Measurements from ENCODE around the gene SCAPER.

DNA sequence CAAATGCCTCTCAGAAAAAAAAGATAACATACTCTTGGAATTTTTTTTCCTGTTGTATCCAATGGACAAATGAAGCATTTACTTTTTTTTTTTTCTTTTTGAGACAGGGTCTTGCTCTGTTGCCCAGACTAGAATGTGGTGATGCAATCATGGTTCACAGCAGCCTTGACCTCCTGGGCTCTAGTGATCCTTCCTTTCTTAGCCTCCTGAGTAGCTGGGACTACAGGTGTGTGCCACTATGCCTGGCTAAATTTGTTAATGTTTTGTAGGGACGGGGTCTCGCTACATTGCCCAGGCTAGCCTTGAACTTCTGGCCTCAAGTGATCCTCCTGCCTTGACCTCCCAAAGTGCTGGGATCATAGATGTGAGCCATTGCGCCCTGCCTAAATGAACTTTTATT, 401.3 kb downstream of the SCAPER start:
- TF ChIP-seq, protein P1, sequence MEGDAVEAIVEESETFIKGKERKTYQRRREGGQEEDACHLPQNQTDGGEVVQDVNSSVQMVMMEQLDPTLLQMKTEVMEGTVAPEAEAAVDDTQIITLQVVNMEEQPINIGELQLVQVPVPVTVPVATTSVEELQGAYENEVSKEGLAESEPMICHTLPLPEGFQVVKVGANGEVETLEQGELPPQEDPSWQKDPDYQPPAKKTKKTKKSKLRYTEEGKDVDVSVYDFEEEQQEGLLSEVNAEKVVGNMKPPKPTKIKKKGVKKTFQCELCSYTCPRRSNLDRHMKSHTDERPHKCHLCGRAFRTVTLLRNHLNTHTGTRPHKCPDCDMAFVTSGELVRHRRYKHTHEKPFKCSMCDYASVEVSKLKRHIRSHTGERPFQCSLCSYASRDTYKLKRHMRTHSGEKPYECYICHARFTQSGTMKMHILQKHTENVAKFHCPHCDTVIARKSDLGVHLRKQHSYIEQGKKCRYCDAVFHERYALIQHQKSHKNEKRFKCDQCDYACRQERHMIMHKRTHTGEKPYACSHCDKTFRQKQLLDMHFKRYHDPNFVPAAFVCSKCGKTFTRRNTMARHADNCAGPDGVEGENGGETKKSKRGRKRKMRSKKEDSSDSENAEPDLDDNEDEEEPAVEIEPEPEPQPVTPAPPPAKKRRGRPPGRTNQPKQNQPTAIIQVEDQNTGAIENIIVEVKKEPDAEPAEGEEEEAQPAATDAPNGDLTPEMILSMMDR (IDR thresholded peaks at IDR 0.05): no peak
- no peak for TF ChIP-seq TCF7L2 (IDR thresholded peaks at IDR 0.05; ENCODE audit: low read depth, low read length)
- TF ChIP-seq, protein P2, sequence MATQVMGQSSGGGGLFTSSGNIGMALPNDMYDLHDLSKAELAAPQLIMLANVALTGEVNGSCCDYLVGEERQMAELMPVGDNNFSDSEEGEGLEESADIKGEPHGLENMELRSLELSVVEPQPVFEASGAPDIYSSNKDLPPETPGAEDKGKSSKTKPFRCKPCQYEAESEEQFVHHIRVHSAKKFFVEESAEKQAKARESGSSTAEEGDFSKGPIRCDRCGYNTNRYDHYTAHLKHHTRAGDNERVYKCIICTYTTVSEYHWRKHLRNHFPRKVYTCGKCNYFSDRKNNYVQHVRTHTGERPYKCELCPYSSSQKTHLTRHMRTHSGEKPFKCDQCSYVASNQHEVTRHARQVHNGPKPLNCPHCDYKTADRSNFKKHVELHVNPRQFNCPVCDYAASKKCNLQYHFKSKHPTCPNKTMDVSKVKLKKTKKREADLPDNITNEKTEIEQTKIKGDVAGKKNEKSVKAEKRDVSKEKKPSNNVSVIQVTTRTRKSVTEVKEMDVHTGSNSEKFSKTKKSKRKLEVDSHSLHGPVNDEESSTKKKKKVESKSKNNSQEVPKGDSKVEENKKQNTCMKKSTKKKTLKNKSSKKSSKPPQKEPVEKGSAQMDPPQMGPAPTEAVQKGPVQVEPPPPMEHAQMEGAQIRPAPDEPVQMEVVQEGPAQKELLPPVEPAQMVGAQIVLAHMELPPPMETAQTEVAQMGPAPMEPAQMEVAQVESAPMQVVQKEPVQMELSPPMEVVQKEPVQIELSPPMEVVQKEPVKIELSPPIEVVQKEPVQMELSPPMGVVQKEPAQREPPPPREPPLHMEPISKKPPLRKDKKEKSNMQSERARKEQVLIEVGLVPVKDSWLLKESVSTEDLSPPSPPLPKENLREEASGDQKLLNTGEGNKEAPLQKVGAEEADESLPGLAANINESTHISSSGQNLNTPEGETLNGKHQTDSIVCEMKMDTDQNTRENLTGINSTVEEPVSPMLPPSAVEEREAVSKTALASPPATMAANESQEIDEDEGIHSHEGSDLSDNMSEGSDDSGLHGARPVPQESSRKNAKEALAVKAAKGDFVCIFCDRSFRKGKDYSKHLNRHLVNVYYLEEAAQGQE (IDR thresholded peaks at IDR 0.05; ENCODE audit: insufficient read depth in 1 of 2, low read depth in 2 of 2, low read length in 1 of 2): no peak
- TF ChIP-seq POLR2AphosphoS5 (IDR thresholded peaks at IDR 0.05; ENCODE audit: low read depth, low read length): no peak
